ENCODE results near the gene ADARB1. TPM values are rescaled to one million over a fixed set of nuclear protein-coding genes. Genes with fewer than 3 reads are reported as not detected.
"Not testable (repeated sequence)": the region's sequence is repeated elsewhere in the genome, so short reads cannot be mapped to it uniquely, and the experiment has no call there.

Gene ADARB1
- total RNA-seq, 2 donors from 2014 or later: 28.7 to 38.5 TPM

GRCh38 chr21:45132841-45133573, 58.6 kb downstream of the ADARB1 start:
- DNase-seq (ENCODE audit: low spot score) (no peak), ATAC-seq (no peak)
- no peaks in the 10 kb centered on the region for H3K27me3 Mint-ChIP-seq
- H3K4me3 Mint-ChIP-seq: no peak overlapping the region
- H3K9me3 Mint-ChIP-seq: no peaks in the 10 kb centered on the region
- peaks cover 16 to 18% of the 10 kb centered on the region in 2 donors for H3K4me1 Mint-ChIP-seq (ENCODE audit: low read depth in 2 of 2)
- H3K36me3 Mint-ChIP-seq: no peaks in the 10 kb centered on the region
- H3K27ac Mint-ChIP-seq: no peak overlapping the region

- not testable (repeated sequence) for H3K4me3 Mint-ChIP-seq; ATAC-seq; H3K36me3 Mint-ChIP-seq; H3K9me3 Mint-ChIP-seq; H3K27ac Mint-ChIP-seq; H3K27me3 Mint-ChIP-seq; DNase-seq (ENCODE audit: low spot score)
- peaks cover 16 to 18% of the 10 kb centered on the region in 2 donors for H3K4me1 Mint-ChIP-seq (ENCODE audit: low read depth in 2 of 2)
Measured at GRCh38 chr21:45133574-45134278, 59.3 kb downstream of the ADARB1 start.

- no peak overlapping the region for H3K4me3 Mint-ChIP-seq
- no peak for ATAC-seq
- peaks cover 16 to 17% of the 10 kb centered on the region in 2 donors for H3K4me1 Mint-ChIP-seq (ENCODE audit: low read depth in 2 of 2)
- no peaks in the 10 kb centered on the region for H3K27me3 Mint-ChIP-seq
- no peak for DNase-seq (ENCODE audit: low spot score)
- H3K27ac Mint-ChIP-seq: no peak overlapping the region
- H3K9me3 Mint-ChIP-seq: no peaks in the 10 kb centered on the region
- no peaks in the 10 kb centered on the region for H3K36me3 Mint-ChIP-seq
Measured at GRCh38 chr21:45134279-45135076, 60.1 kb downstream of the ADARB1 start.

- DNase-seq (ENCODE audit: low spot score): no peak
- Mint-ChIP-seq H3K27me3 (no peaks in the 10 kb centered on the region), H3K4me3 (no peak overlapping the region), H3K4me1 (ENCODE audit: low read depth in 2 of 2) (peaks cover 10 to 12% of the 10 kb centered on the region in 2 donors), H3K36me3 (no peaks in the 10 kb centered on the region), H3K9me3 (no peaks in the 10 kb centered on the region), H3K27ac (no peak overlapping the region)
- no peak for ATAC-seq
Measured at GRCh38 chr21:45135122-45135521, 60.7 kb downstream of the ADARB1 start.

- no peak overlapping the region for H3K4me3 Mint-ChIP-seq
- no peak for DNase-seq (ENCODE audit: low spot score)
- no peaks in the 10 kb centered on the region for H3K36me3 Mint-ChIP-seq
- no peak for ATAC-seq
- peaks cover 10 to 14% of the 10 kb centered on the region in 2 donors for H3K4me1 Mint-ChIP-seq (ENCODE audit: low read depth in 2 of 2)
- H3K27ac Mint-ChIP-seq: no peak overlapping the region
- no peaks in the 10 kb centered on the region for H3K27me3 Mint-ChIP-seq
- H3K9me3 Mint-ChIP-seq: no peaks in the 10 kb centered on the region
Measured at GRCh38 chr21:45135868-45136267, 61.5 kb downstream of the ADARB1 start.

- Mint-ChIP-seq H3K4me1 (ENCODE audit: low read depth in 2 of 2) (peaks cover 10 to 14% of the 10 kb centered on the region in 2 donors), H3K27me3 (no peaks in the 10 kb centered on the region), H3K27ac (no peak overlapping the region), H3K4me3 (no peak overlapping the region), H3K9me3 (no peaks in the 10 kb centered on the region), H3K36me3 (no peaks in the 10 kb centered on the region)
- no peak for ATAC-seq
- DNase-seq (ENCODE audit: low spot score): no peak
Measured at GRCh38 chr21:45136500-45136899, 62.1 kb downstream of the ADARB1 start.

- Mint-ChIP-seq H3K27me3 (no peaks in the 10 kb centered on the region), H3K27ac (no peak overlapping the region), H3K4me3 (no peak overlapping the region), H3K4me1 (ENCODE audit: low read depth in 2 of 2) (peaks cover 10 to 14% of the 10 kb centered on the region in 2 donors), H3K36me3 (no peaks in the 10 kb centered on the region), H3K9me3 (no peaks in the 10 kb centered on the region)
- DNase-seq (ENCODE audit: low spot score): no peak
- ATAC-seq: peak; percentile 51 to 63
Measured at GRCh38 chr21:45136927-45137611, 62.7 kb downstream of the ADARB1 start.

- H3K4me1 Mint-ChIP-seq (ENCODE audit: low read depth in 2 of 2): peaks cover 10 to 14% of the 10 kb centered on the region in 2 donors
- H3K27ac Mint-ChIP-seq: no peak overlapping the region
- DNase-seq (ENCODE audit: low spot score): no peak
- no peaks in the 10 kb centered on the region for H3K27me3 Mint-ChIP-seq
- no peaks in the 10 kb centered on the region for H3K36me3 Mint-ChIP-seq
- no peak for ATAC-seq
- H3K4me3 Mint-ChIP-seq: no peak overlapping the region
- no peaks in the 10 kb centered on the region for H3K9me3 Mint-ChIP-seq
Measured at GRCh38 chr21:45137612-45137937, 63.2 kb downstream of the ADARB1 start.

GRCh38 chr21:45138199-45139002, 64.0 kb downstream of the ADARB1 start:
- Mint-ChIP-seq H3K4me1 (ENCODE audit: low read depth in 2 of 2) (peaks cover 10 to 12% of the 10 kb centered on the region in 2 donors), H3K4me3 (no peak overlapping the region), H3K27me3 (no peaks in the 10 kb centered on the region), H3K36me3 (no peaks in the 10 kb centered on the region), H3K27ac (no peak overlapping the region), H3K9me3 (no peaks in the 10 kb centered on the region)
- DNase-seq (ENCODE audit: low spot score): no peak
- peak; percentile 62 to 69 for ATAC-seq

- ATAC-seq; H3K9me3 Mint-ChIP-seq; H3K36me3 Mint-ChIP-seq; H3K27me3 Mint-ChIP-seq; DNase-seq (ENCODE audit: low spot score); H3K4me3 Mint-ChIP-seq; H3K27ac Mint-ChIP-seq: not testable (repeated sequence)
- peaks cover 10 to 12% of the 10 kb centered on the region in 2 donors for H3K4me1 Mint-ChIP-seq (ENCODE audit: low read depth in 2 of 2)
Measured at GRCh38 chr21:45139003-45139360, 64.6 kb downstream of the ADARB1 start.

GRCh38 chr21:45139473-45139872, 65.1 kb downstream of the ADARB1 start:
- no peaks in the 10 kb centered on the region for H3K27me3 Mint-ChIP-seq
- no peaks in the 10 kb centered on the region for H3K36me3 Mint-ChIP-seq
- no peak for DNase-seq (ENCODE audit: low spot score)
- H3K27ac Mint-ChIP-seq: no peak overlapping the region
- ATAC-seq: no peak
- peaks cover 10 to 12% of the 10 kb centered on the region in 2 donors for H3K4me1 Mint-ChIP-seq (ENCODE audit: low read depth in 2 of 2)
- no peak overlapping the region for H3K4me3 Mint-ChIP-seq
- H3K9me3 Mint-ChIP-seq: no peaks in the 10 kb centered on the region

GRCh38 chr21:45140346-45140940, 66.1 kb downstream of the ADARB1 start:
- ATAC-seq (peak; percentile 82 to 86), DNase-seq (ENCODE audit: low spot score) (no peak)
- H3K36me3 Mint-ChIP-seq: no peaks in the 10 kb centered on the region
- no peak overlapping the region for H3K27ac Mint-ChIP-seq
- no peak overlapping the region for H3K4me3 Mint-ChIP-seq
- H3K4me1 Mint-ChIP-seq (ENCODE audit: low read depth in 2 of 2): peaks cover 10 to 12% of the 10 kb centered on the region in 2 donors
- H3K9me3 Mint-ChIP-seq: no peaks in the 10 kb centered on the region
- no peaks in the 10 kb centered on the region for H3K27me3 Mint-ChIP-seq

GRCh38 chr21:45140944-45141343, 66.6 kb downstream of the ADARB1 start:
- not testable (repeated sequence) for ATAC-seq; H3K4me3 Mint-ChIP-seq; H3K27me3 Mint-ChIP-seq; DNase-seq (ENCODE audit: low spot score); H3K36me3 Mint-ChIP-seq; H3K9me3 Mint-ChIP-seq; H3K27ac Mint-ChIP-seq
- peaks cover 10 to 12% of the 10 kb centered on the region in 2 donors for H3K4me1 Mint-ChIP-seq (ENCODE audit: low read depth in 2 of 2)

Measured in natural killer cell treated with Interleukin-12 subunit alpha and Interleukin-12 subunit beta and Interleukin-15 and Interleukin-18, amount 100 ng/mL, for 72 hours (primary cell).